ENCODE measurements around the gene ALAS2.

Gene ALAS2

GRCh38 chrX:55033429-55033828, 2.7 kb upstream of the ALAS2 start (continued):
- no peak for TF ChIP-seq ZNF416 (tag by site-specific recombination; IDR thresholded peaks at IDR 0.05)

GRCh38 chrX:55029291-55029690, 1.5 kb downstream of the ALAS2 start:
- no peak for TF ChIP-seq ZNF530 (tag by site-specific recombination; IDR thresholded peaks at IDR 0.05; ENCODE audit: low read depth)
- TF ChIP-seq ZNF350 (tag by site-specific recombination; IDR thresholded peaks at IDR 0.05): no peak
- Histone ChIP-seq H3K4me3 (ENCODE audit: low read depth, low read length) (no peak overlapping the region), H3K9me3 (ENCODE audit: control insufficient read depth, insufficient read depth, low read depth, low read length) (no peaks in the 10 kb centered on the region), H3K36me3 (ENCODE audit: control insufficient read depth in 2 of 2, insufficient read depth in 1 of 2, low read length in 2 of 2) (no peaks in the 10 kb centered on the region), H3K27ac (ENCODE audit: extremely low read depth, low read depth, low read length) (no peak overlapping the region), H3K4me1 (ENCODE audit: control insufficient read depth, insufficient read depth, low read length) (no peaks in the 10 kb centered on the region)
- CTCF ChIA-PET: no interaction called here
- POLR2A ChIA-PET: no interaction called here

- Histone ChIP-seq H3K27ac (ENCODE audit: extremely low read depth, low read depth, low read length) (no peak overlapping the region), H3K4me3 (ENCODE audit: low read depth, low read length) (no peak overlapping the region), H3K4me1 (ENCODE audit: control insufficient read depth, insufficient read depth, low read length) (no peaks in the 10 kb centered on the region), H3K9me3 (ENCODE audit: control insufficient read depth, insufficient read depth, low read depth, low read length) (no peaks in the 10 kb centered on the region), H3K36me3 (ENCODE audit: control insufficient read depth in 2 of 2, insufficient read depth in 1 of 2, low read length in 2 of 2) (no peaks in the 10 kb centered on the region)
- TF ChIP-seq ZNF76 (tag by site-specific recombination; IDR thresholded peaks at IDR 0.05; ENCODE audit: borderline replicate concordance, low read depth) (no peak), ZBTB26 (tag by site-specific recombination; optimal IDR thresholded peaks at IDR 0.05) (no peak), ZNF169 (tag by site-specific recombination; IDR thresholded peaks at IDR 0.05) (no peak), ZNF148 (tag by site-specific recombination; IDR thresholded peaks at IDR 0.05; ENCODE audit: borderline replicate concordance) (no peak), ZBTB17 (tag by site-specific recombination; IDR thresholded peaks at IDR 0.05) (no peak), ZNF677 (tag by site-specific recombination; IDR thresholded peaks at IDR 0.05) (no peak), ZNF324 (tag by site-specific recombination; IDR thresholded peaks at IDR 0.05) (no peak), YY2 (tag by site-specific recombination; IDR thresholded peaks at IDR 0.05) (no peak), ZFP37 (tag by site-specific recombination; IDR thresholded peaks at IDR 0.05) (no peak), ZNF112 (tag by site-specific recombination; IDR thresholded peaks at IDR 0.05) (no peak), ZNF362 (tag by site-specific recombination; IDR thresholded peaks at IDR 0.05) (no peak)
- ChIA-PET CTCF (interaction anchor here (0.6 kb wide), 1 partner anchor 444 kb away, joined by 3 read pairs; no protein-coding TSS in a partner anchor), POLR2A (no interaction called here)
Measured at GRCh38 chrX:55028611-55029010, 2.2 kb downstream of the ALAS2 start.

- H3K27ac ChIP-seq (ENCODE audit: extremely low read depth, low read depth, low read length): no peak overlapping the region
- H3K9me3 ChIP-seq (ENCODE audit: control insufficient read depth, insufficient read depth, low read depth, low read length): no peaks in the 10 kb centered on the region
- no peak overlapping the region for H3K4me3 ChIP-seq (ENCODE audit: low read depth, low read length)
- CTCF ChIA-PET: interaction anchor here (0.8 kb wide), 1 partner anchor 29 kb away, joined by 3 read pairs; no protein-coding TSS in a partner anchor
- POLR2A ChIA-PET: no interaction called here
- H3K4me1 ChIP-seq (ENCODE audit: control insufficient read depth, insufficient read depth, low read length): no peaks in the 10 kb centered on the region
- no peaks in the 10 kb centered on the region for H3K36me3 ChIP-seq (ENCODE audit: control insufficient read depth in 2 of 2, insufficient read depth in 1 of 2, low read length in 2 of 2)
- TF ChIP-seq ZNF677 (tag by site-specific recombination; IDR thresholded peaks at IDR 0.05) (no peak), ZNF214 (tag by site-specific recombination; IDR thresholded peaks at IDR 0.05; ENCODE audit: borderline replicate concordance) (no peak), ZNF639 (tag by site-specific recombination; IDR thresholded peaks at IDR 0.05) (no peak)
Measured at GRCh38 chrX:55028040-55028439, 2.7 kb downstream of the ALAS2 start.
